Measurements from ENCODE around the gene COL18A1. TPM values are rescaled to one million over a fixed set of nuclear protein-coding genes. Genes with fewer than 3 reads are reported as not detected.
A peak's percentile ranks its signal among the peaks of the same experiment; 100 is the strongest.

COL18A1 gene
- polyA plus RNA-seq, 3 donors, result 0.80 to 4.1 (median 1.1) TPM

DNA sequence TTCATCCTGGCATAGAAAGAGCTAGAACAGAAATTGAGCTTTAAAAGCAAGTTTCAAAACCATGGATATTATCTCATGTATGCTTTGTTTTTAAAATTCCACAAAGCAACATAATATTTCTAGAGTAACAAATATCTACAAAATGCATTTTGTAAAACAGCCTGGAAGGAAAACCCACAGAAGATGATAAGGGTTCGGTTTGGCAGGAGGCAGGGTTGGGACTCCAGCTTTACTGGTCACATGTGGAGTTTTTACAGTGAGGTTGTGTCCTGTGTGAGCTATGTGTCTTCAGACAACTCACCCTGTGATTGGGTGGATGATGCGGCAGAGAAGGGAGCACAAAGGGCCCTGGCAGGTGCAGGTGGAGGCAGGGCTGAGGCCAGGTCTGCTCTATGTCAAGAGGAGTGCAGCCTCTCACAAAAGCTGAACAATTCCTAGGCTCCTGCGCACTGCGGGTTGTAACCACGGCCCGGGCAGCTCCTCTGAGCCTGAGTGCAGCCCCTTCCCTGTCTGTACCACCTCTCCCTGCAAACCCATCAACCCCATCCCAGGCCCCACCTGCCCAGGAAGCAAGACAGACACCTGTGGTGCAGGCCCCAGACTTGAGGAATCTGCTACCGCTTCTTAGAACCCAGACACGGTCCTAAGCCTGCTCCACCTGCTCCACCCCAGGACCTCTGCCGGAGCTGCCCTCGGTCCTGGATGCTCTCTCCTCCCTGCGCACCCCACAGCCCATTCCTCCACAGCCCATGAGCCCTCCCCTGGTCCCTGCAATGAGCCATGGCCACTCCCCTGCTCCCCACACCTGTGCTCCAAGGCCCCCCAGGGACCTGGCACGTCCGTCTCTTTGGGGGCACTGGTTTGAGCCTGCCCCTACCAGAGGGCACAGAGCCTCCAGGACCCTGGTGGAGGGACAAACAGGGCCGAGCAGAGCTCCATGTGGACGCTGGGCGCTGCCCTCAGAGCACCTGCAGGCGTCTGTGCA lies 2.8 kb upstream of the COL18A1 start:
- Histone ChIP-seq H2AFZ (ENCODE audit: insufficient read depth, low read depth, low read length, poor library complexity, severe bottlenecking) (no peak overlapping the region), H3K36me3 (replicated peaks in 1 of 2; ENCODE audit: control insufficient read depth in 1 of 2, insufficient read depth in 2 of 2, low read length in 2 of 2) (no peaks in the 10 kb centered on the region), H3K9ac (ENCODE audit: insufficient read depth, low read length, poor library complexity, severe bottlenecking) (no peak overlapping the region), H3K79me2 (ENCODE audit: insufficient read depth, low read length) (no peaks in the 10 kb centered on the region), H3K4me3 (replicated peaks in 1 of 3; ENCODE audit: low read depth in 2 of 3, low read length in 3 of 3) (no peak overlapping the region), H3K27ac (ENCODE audit: low read depth in 1 of 2, low read length in 2 of 2) (no peak overlapping the region), H3K4me2 (replicated peaks; ENCODE audit: extremely low read depth, low read length, poor library complexity, severe bottlenecking) (no peak overlapping the region), H3K4me1 (ENCODE audit: control insufficient read depth in 1 of 2, insufficient read depth in 2 of 2, low read length in 2 of 2) (peaks cover 5 to 11% of the 10 kb centered on the region in 2 donors), H3K27me3 (ENCODE audit: control insufficient read depth in 2 of 2, insufficient read depth in 2 of 2, low read length in 2 of 2) (peaks cover 24 to 57% of the 10 kb centered on the region in 2 donors), H3K9me3 (replicated peaks in 1 of 2; ENCODE audit: control insufficient read depth in 1 of 2, insufficient read depth in 1 of 2, low read length in 2 of 2) (peaks cover 11% of the 10 kb centered on the region in 2 donors), H4K20me1 (ENCODE audit: insufficient read depth, low read length) (no peaks in the 10 kb centered on the region)
- TF ChIP-seq, protein P1, sequence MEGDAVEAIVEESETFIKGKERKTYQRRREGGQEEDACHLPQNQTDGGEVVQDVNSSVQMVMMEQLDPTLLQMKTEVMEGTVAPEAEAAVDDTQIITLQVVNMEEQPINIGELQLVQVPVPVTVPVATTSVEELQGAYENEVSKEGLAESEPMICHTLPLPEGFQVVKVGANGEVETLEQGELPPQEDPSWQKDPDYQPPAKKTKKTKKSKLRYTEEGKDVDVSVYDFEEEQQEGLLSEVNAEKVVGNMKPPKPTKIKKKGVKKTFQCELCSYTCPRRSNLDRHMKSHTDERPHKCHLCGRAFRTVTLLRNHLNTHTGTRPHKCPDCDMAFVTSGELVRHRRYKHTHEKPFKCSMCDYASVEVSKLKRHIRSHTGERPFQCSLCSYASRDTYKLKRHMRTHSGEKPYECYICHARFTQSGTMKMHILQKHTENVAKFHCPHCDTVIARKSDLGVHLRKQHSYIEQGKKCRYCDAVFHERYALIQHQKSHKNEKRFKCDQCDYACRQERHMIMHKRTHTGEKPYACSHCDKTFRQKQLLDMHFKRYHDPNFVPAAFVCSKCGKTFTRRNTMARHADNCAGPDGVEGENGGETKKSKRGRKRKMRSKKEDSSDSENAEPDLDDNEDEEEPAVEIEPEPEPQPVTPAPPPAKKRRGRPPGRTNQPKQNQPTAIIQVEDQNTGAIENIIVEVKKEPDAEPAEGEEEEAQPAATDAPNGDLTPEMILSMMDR (IDR thresholded peaks at IDR 0.05), result no peak
- intact Hi-C loops (cut with micrococcal nuclease), result no loop called here
- Mint-ChIP-seq H3K27me3 (ENCODE audit: low read depth in 3 of 3) (peaks cover 42 to 79% (median 60%) of the 10 kb centered on the region in 3 donors), H3K4me1 (peaks cover 9% of the 10 kb centered on the region), H3K9me3 (peaks cover 12 to 35% (median 28%) of the 10 kb centered on the region in 7 donors), H3K36me3 (peaks cover 0 to 3% of the 10 kb centered on the region in 2 donors), H3K27ac (no peak overlapping the region), H3K4me3 (peak overlapping the region; percentile 54 to 58)
- DNase-seq, result no peak
- 94% methylated on average over 17 of the region's 17 CpGs for WGBS (ENCODE audit: insufficient coverage)

DNA sequence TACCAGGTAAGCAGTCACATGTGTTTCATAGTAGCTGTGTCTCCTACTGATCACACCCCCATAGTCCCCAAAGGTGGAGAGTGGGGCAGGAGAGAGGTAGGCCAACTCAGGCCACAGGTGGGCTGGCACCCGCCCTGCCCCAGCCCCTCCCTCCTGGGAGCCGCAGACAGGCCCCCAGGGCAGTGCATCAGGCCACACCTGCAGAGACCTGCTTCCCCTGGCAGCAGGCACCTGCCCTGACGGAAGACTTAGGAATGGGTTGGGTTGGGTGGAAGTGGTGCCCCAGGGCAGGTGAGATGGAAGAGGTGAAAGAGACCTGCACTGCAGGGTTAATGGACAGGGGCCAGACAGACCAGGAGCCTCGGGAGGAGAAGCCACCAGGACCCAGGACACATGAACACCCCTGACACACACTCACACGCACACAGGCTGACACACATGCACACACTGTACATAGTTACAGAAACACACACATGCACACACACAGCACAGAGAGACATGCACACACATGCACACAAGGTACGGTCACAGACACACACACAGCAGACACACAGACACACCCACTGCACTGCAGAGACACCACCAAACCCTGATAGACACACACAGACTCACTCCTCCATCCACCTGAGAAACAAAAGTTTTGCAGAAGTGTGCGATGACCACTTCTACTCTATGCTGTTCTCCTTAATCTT lies 1.7 kb upstream of the COL18A1 start:
- DNase-seq, result no peak
- Histone ChIP-seq H3K79me2 (ENCODE audit: insufficient read depth, low read length) (no peaks in the 10 kb centered on the region), H3K9ac (ENCODE audit: insufficient read depth, low read length, poor library complexity, severe bottlenecking) (no peak overlapping the region), H3K27me3 (ENCODE audit: control insufficient read depth in 2 of 2, insufficient read depth in 2 of 2, low read length in 2 of 2) (peaks cover 26 to 66% of the 10 kb centered on the region in 2 donors), H2AFZ (ENCODE audit: insufficient read depth, low read depth, low read length, poor library complexity, severe bottlenecking) (no peak overlapping the region), H3K4me1 (ENCODE audit: control insufficient read depth in 1 of 2, insufficient read depth in 2 of 2, low read length in 2 of 2) (peaks cover 5 to 11% of the 10 kb centered on the region in 2 donors), H4K20me1 (ENCODE audit: insufficient read depth, low read length) (no peaks in the 10 kb centered on the region), H3K4me2 (replicated peaks; ENCODE audit: extremely low read depth, low read length, poor library complexity, severe bottlenecking) (no peak overlapping the region), H3K36me3 (replicated peaks in 1 of 2; ENCODE audit: control insufficient read depth in 1 of 2, insufficient read depth in 2 of 2, low read length in 2 of 2) (no peaks in the 10 kb centered on the region), H3K27ac (ENCODE audit: low read depth in 1 of 2, low read length in 2 of 2) (no peak overlapping the region), H3K4me3 (replicated peaks in 1 of 3; ENCODE audit: low read depth in 2 of 3, low read length in 3 of 3) (no peak overlapping the region), H3K9me3 (replicated peaks in 1 of 2; ENCODE audit: control insufficient read depth in 1 of 2, insufficient read depth in 1 of 2, low read length in 2 of 2) (peaks cover 11% of the 10 kb centered on the region in 2 donors)
- TF ChIP-seq, protein P1 (IDR thresholded peaks at IDR 0.05), result no peak
- Mint-ChIP-seq H3K36me3 (peaks cover 0 to 3% of the 10 kb centered on the region in 2 donors), H3K4me3 (peak overlapping the region in 1 of 2 donors; percentile 89), H3K4me1 (peaks cover 9% of the 10 kb centered on the region), H3K27ac (no peak overlapping the region), H3K9me3 (peaks cover 12 to 35% (median 28%) of the 10 kb centered on the region in 7 donors), H3K27me3 (ENCODE audit: low read depth in 3 of 3) (peaks cover 50 to 83% (median 63%) of the 10 kb centered on the region in 3 donors)
- 76% methylated on average over 3 of the region's 7 CpGs for WGBS (ENCODE audit: insufficient coverage)
- intact Hi-C loops (cut with micrococcal nuclease), result no loop called here

Measured in CD14-positive monocyte (primary cell).